Tibial nerve (tissue), 4 donors: ENCODE data around the gene EXOC6B.
A peak's percentile ranks its signal among the peaks of the same experiment; 100 is the strongest.

Source experiments
- CTCF ChIP-seq, 5 experiments: fragments of 200-600 bp in 3 of 5; fragments of 450-650 bp in 2 of 5; sonication (generic) in 3 of 5; IDR thresholded peaks; one replicate each; pipeline ENCODE4 v1.5.1; 2016 to 2019; ENCODE audit warnings: antibody characterized with exemption in 5 of 5, mild to moderate bottlenecking in 3 of 5, moderate library complexity in 2 of 5
- EP300 ChIP-seq, 2 donors: sonication (generic); formaldehyde crosslinking; IDR thresholded peaks; one replicate each; pipeline ENCODE4 v1.6.1; 2017; ENCODE audit warnings: antibody characterized with exemption in 2 of 2, mild to moderate bottlenecking in 1 of 2

- peak; percentile 91 to 97 (median 92) for TF ChIP-seq CTCF (IDR thresholded peaks at IDR 0.05)
- no peak for TF ChIP-seq EP300 (IDR thresholded peaks at IDR 0.05)
Observed at GRCh38 chr2:72862239-72862988, 36.6 kb upstream of the EXOC6B start.
